Colonic mucosa (tissue), 4 donors: ENCODE results near the gene EIF2S3B. TPM values are rescaled to one million over a fixed set of nuclear protein-coding genes. Genes with fewer than 3 reads are reported as not detected.

Experiments
- DNase-seq: peaks from one replicate; pipeline ENCODE4 v3.0.0-alpha.2; 2020
- H3K27ac ChIP-seq: fragments of 200-600 bp; one replicate; pipeline ENCODE4 v1.8.0; 2021
- H3K27me3 ChIP-seq: fragments of 200-600 bp; one replicate; pipeline ENCODE4 v1.8.0; 2021
- H3K36me3 ChIP-seq: fragments of 200-600 bp; one replicate; pipeline ENCODE4 v1.8.0; 2021
- H3K4me1 ChIP-seq: fragments of 200-600 bp; one replicate; pipeline ENCODE4 v1.8.0; 2021; ENCODE audit warnings: mild to moderate bottlenecking
- H3K4me3 ChIP-seq: fragments of 200-600 bp; one replicate; pipeline ENCODE4 v1.8.0; 2021
- H3K9ac ChIP-seq, 2 donors: one replicate each; pipeline ENCODE4 v1.7.0; 2013; ENCODE audit warnings: control low read depth in 2 of 2, low read depth in 2 of 2, low read length in 2 of 2
- H3K9me3 ChIP-seq: fragments of 200-600 bp; one replicate; pipeline ENCODE4 v1.8.0; 2021
- intact Hi-C: fragments of 100-400 bp; cut with DNase I; formaldehyde crosslinking; loops from one replicate; pipeline ENCODE4 v1.14.1; 2022
- total RNA-seq, 2 donors: library from RNA; stranded (reverse); fragmentation: NEBNext Ultra II Directional in 1 of 2; extraction: Animal tissue kit (Norgen Biotek cat#: 25700) in 1 of 2; gene quantifications; one replicate each; pipeline ENCODE4 v1.2.1, GENCODE V29; 2021
- TF ChIP-seq, protein P1 (sequence below): fragments of 200-600 bp; IDR thresholded peaks from one replicate; pipeline ENCODE4 v1.8.0; 2022; ENCODE audit warnings: antibody characterized with exemption, mild to moderate bottlenecking
- donor health status: healthy.
- donor health status: DM: no; HTN: no; CAD: no.
- donor health status: DM: no; HTN: no; CAD: no.

EIF2S3B gene
- total RNA-seq, 2 donors from 2014 or later = 0.77 to 2.7 TPM

DNA sequence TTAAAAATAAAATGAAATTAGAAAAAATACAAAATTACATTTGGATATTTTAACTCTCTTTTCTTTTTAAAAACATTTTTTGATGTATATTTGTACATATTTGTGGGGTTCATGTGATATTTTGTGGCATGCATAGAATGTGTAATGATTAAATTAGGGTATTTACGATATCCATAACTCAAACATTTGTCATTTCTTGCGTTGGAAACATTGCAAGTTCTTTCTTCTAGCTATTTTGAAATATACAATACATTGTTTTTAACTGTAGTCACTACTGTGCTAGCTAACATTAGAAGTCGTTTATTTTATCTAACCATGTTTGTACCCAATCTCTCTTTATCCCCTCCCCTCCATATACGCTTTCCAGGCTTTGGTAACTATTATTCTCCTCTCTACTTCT, 13.9 kb upstream of the EIF2S3B start:
- TF ChIP-seq, protein P1, sequence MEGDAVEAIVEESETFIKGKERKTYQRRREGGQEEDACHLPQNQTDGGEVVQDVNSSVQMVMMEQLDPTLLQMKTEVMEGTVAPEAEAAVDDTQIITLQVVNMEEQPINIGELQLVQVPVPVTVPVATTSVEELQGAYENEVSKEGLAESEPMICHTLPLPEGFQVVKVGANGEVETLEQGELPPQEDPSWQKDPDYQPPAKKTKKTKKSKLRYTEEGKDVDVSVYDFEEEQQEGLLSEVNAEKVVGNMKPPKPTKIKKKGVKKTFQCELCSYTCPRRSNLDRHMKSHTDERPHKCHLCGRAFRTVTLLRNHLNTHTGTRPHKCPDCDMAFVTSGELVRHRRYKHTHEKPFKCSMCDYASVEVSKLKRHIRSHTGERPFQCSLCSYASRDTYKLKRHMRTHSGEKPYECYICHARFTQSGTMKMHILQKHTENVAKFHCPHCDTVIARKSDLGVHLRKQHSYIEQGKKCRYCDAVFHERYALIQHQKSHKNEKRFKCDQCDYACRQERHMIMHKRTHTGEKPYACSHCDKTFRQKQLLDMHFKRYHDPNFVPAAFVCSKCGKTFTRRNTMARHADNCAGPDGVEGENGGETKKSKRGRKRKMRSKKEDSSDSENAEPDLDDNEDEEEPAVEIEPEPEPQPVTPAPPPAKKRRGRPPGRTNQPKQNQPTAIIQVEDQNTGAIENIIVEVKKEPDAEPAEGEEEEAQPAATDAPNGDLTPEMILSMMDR = no peak
- H3K36me3 ChIP-seq = no peaks in the 10 kb centered on the region

DNA sequence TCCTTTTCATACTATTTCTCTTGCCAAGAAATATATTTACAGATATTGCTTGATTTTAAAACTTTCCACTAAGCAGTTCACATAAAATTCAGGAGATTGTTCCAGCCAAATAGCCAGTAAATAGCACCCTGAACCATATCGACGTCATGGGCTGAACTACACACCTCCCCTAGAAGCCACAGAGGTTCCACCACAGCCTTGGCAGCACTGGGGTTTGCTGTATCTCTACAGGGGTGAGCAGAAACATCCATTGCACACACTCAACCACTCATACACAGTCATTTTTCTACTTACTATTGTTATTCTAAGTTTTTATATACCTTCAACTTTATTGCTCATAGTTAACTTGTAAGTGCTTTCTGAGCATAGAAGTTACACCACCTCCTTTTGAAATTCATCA, 8.1 kb upstream of the EIF2S3B start:
- Histone ChIP-seq H3K9ac (no peak overlapping the region), H3K4me1 (no peaks in the 10 kb centered on the region), H3K4me3 (no peak overlapping the region), H3K27me3 (no peaks in the 10 kb centered on the region), H3K27ac (no peak overlapping the region), H3K36me3 (no peaks in the 10 kb centered on the region), H3K9me3 (no peaks in the 10 kb centered on the region)
- no peak for DNase-seq
- intact Hi-C loops = no loop called here
- TF ChIP-seq, protein P1 = no peak

More for the DNA sequence above, 13.9 kb upstream of the EIF2S3B start:
- Histone ChIP-seq H3K9ac (no peak overlapping the region), H3K27me3 (no peaks in the 10 kb centered on the region), H3K4me3 (no peak overlapping the region), H3K9me3 (no peaks in the 10 kb centered on the region), H3K27ac (no peak overlapping the region), H3K4me1 (no peaks in the 10 kb centered on the region)
- DNase-seq = no peak
- intact Hi-C loops = no loop called here

DNA sequence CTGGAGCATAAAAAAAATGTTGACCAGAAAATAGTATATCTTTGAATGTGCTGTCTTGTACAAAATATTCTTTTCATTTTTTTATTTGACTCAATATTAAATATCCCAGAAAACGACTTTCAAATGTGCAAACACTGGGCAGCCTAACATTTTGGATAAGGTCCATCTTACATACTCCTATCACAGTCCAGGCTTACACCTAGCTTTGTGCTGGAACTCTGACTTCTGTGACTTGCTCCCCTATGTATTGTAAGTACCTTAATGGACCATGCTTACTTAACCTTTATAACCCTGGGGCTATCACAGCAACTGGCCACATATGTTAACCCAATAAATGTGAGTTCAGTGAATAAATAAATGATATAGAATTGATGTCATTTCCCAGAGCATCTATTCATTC, 7.6 kb upstream of the EIF2S3B start:
- no peak for DNase-seq
- H3K27ac ChIP-seq = no peak overlapping the region
- no peaks in the 10 kb centered on the region for H3K9me3 ChIP-seq
- no peaks in the 10 kb centered on the region for H3K36me3 ChIP-seq
- intact Hi-C loops = no loop called here
- H3K4me3 ChIP-seq = no peak overlapping the region
- TF ChIP-seq, protein P1 = no peak
- H3K9ac ChIP-seq = no peak overlapping the region
- H3K4me1 ChIP-seq = no peaks in the 10 kb centered on the region
- no peaks in the 10 kb centered on the region for H3K27me3 ChIP-seq

GRCh38 chr12:10501030-10501429, 4.7 kb upstream of the EIF2S3B start:
- Histone ChIP-seq H3K27me3 (no peaks in the 10 kb centered on the region), H3K9ac (no peak overlapping the region), H3K4me1 (no peaks in the 10 kb centered on the region), H3K36me3 (no peaks in the 10 kb centered on the region), H3K9me3 (no peaks in the 10 kb centered on the region), H3K4me3 (no peak overlapping the region), H3K27ac (no peak overlapping the region)
- intact Hi-C loops = no loop called here
- DNase-seq = no peak
- TF ChIP-seq, protein P1 = no peak

GRCh38 chr12:10503460-10503859, 2.2 kb upstream of the EIF2S3B start:
- H3K9ac ChIP-seq = no peak overlapping the region
- no peak overlapping the region for H3K4me3 ChIP-seq
- H3K4me1 ChIP-seq = no peaks in the 10 kb centered on the region
- DNase-seq = no peak
- TF ChIP-seq, protein P1 = no peak
- intact Hi-C loops = no loop called here
- H3K27ac ChIP-seq = no peak overlapping the region
- H3K27me3 ChIP-seq = no peaks in the 10 kb centered on the region
- H3K9me3 ChIP-seq = no peaks in the 10 kb centered on the region
- H3K36me3 ChIP-seq = no peaks in the 10 kb centered on the region
